ENCODE results near the gene TRIM9.

DNA sequence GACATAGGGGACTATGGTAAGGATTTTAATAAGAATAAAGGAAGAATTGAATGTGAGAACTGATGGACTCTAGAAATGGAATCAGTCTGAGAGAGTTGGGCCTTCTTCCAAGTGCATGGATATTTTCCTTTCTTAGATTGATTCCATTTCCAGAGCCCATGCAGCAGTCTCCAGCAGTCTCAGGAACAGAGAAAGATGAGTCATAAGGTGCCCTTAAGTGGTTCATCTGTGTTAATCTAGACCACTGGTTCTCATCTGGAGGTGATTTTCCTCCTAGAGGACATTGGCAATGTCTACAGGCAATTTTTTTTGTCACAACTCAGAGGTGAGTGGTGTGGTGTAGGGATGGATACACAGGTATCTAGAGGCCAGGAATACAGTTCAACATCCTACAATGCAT is 25.9 kb downstream of the TRIM9 start:
- TF ChIP-seq, protein P1, sequence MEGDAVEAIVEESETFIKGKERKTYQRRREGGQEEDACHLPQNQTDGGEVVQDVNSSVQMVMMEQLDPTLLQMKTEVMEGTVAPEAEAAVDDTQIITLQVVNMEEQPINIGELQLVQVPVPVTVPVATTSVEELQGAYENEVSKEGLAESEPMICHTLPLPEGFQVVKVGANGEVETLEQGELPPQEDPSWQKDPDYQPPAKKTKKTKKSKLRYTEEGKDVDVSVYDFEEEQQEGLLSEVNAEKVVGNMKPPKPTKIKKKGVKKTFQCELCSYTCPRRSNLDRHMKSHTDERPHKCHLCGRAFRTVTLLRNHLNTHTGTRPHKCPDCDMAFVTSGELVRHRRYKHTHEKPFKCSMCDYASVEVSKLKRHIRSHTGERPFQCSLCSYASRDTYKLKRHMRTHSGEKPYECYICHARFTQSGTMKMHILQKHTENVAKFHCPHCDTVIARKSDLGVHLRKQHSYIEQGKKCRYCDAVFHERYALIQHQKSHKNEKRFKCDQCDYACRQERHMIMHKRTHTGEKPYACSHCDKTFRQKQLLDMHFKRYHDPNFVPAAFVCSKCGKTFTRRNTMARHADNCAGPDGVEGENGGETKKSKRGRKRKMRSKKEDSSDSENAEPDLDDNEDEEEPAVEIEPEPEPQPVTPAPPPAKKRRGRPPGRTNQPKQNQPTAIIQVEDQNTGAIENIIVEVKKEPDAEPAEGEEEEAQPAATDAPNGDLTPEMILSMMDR (IDR thresholded peaks at IDR 0.05): no peak
- no peak for TF ChIP-seq POLR2A (IDR thresholded peaks at IDR 0.05)
